GM19043 (cell line): ENCODE measurements around the gene DCAF10.
"Not testable (repeated sequence)": the region's sequence is repeated elsewhere in the genome, so short reads cannot be mapped to it uniquely, and the experiment has no call there.

ENCODE experiments used
- ATAC-seq: cut with Tn5 transposase; IDR thresholded peaks from one replicate; pipeline ENCODE4 v1.9.1; 2021; ENCODE audit warnings: low read depth; ENCODE audit not compliant: unreplicated experiment

DCAF10 gene

DNA sequence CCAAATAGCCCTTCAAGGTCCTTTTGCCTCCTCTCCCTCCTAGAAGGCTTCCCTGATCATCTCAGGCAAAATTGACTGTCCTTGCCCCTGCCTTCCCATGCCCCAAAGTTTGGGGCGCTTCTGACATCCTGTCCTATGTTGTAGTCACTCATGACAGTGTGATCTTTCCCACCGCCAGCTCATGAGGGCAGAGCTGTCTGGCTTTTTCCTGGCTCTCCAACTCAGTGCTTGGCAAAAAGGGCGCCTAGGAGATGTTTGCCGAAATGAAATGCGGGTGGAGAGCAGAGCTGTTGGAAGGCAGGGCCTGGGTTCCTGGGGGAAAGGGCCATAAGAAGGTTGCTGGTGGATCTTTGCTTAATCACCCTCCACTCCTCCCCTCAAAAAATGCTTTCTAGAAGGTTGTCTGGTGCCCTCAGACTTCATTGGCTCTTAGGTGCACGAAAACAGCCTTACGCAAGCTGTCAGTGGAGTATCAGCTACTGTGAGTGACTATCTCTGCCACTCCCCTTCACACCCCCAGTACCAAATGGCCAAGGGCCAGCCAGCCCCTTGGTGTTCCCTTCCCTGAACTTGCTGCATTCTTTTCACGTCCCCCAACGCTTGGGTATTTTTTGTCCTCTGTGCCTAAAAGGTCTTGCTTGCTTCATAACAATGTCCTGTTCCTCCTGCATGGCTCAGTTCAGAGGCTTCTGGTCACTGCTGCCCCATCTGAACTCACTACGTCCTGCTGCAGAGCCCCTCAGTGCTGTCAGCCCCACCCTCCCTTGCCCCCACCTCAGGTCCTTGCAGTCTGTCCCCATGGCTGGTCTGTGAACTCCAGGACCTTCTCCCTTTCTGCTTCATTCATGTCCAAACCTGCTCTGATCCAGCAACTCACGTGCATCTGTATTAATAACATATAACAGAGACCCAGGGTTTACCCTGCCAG, 106.0 kb downstream of the DCAF10 start:
- ATAC-seq: no peak

DNA sequence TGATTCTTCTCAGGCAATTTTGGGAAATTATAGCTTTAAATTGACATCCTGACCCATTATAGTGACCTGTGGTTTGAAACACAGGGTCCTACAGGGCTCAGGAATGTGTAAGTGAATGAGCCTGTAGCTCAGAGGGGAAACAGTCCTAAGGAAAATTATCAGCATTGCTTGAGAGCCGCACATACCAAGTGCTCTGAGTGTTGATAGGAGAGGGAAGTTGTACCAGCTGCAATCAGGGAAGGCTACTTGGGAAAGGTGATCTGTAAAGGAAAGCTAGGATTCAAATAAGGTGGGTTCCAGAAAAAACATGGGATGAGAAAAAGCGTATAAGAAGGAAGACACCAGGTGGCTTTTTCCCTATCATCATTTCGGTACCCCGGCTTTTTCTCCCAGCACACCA, 107.7 kb downstream of the DCAF10 start:
- no peak for ATAC-seq

DNA sequence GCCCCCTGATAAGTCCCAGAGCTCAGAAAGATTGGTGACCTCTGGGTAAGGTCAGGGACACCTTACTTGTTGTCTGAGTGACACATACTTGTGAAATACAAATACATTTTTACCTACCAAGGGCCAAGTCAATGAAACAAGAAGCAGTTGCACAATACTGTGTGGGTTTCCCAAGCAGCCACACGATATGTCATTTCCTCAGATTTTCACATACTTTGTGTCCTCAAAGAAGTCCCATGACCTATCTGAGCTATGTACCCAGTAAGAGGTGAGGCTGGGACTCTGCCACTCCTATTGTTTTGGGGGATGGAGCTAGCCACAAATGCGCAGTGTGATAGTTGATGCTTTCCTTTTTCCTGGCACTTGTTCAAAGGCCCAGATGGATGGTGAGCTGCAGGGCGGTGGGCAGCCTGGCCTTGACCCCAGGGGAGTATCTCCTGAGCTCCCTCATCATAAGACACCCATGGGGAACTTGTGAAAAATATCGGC, 108.1 kb downstream of the DCAF10 start:
- no peak for ATAC-seq

DNA sequence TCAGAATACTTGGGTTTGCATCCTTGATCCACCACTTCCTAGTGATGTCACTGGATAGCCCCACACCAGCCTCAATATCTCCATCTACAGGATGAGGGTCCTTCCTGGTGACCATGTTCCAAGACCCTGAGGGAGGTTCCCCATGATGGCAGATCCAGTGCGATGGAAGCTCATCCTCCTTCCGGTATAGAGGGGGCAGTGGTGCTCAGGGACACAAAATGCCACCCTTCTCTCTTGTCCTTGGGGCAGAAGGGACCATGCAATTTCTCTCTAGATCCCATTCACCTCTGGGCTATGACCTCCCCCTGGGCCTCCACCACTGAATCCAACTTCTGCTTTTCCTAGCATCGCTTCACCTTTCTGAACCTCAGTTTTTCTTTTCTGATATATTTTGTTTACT, 108.7 kb downstream of the DCAF10 start:
- ATAC-seq: no peak

DNA sequence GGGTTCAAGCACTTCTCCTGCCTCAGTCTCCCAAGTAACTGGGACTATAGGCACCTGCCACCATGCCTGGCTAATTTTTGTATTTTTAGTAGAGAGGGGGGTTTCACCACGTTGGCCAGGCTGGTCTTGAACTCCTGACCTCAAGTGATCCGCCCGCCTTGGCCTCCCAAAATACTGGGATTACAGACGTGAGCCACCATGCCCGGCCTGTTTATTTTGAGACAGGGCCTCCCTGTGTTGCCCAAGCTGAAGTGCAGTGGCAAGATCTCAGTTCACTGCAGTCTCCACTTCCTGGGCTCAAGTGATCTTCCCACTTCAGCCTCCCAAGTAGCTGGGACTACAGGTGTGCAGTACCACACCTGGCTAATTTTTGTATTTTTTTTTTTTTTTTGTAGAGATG, 109.2 kb downstream of the DCAF10 start:
- ATAC-seq: not testable (repeated sequence)

DNA sequence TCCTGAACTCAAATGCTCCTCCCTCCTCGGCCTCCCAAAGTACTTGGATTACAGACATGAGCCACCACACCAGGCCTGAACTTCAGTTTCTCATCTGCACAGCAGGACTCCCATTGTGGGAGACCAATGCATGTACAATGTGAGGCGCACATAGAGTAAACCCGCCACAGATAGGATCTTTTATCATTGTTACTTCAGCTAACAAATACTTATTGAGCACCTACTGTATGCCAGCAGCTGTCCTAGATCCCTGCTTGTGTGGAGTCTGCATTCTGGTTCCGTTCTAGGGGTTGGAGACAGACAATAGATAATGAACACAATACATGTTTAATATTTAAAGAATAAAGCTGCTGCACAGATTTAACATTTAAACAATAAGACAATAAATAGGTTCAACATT, 109.7 kb downstream of the DCAF10 start:
- no peak for ATAC-seq

DNA sequence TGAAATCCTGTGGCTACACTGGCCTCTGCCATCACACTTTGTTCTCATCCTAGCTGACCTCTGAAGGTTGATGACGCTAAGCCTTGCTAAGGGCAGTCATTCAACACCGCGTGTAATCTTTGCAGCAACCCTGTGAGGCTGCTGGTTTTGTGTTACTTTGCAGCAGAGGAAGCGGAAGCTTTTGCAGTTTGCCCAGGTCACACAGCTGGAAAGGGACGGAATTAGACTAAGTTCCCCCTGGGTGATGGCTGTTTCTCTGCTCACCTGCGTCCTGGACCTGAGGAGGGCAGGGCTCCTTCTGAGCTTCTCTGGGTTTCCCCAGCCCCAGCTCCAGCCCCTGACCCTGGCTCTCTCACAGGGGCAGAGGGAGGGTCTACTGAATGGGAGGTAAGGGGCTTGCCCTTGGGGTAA, 110.7 kb downstream of the DCAF10 start:
- ATAC-seq: no peak

DNA sequence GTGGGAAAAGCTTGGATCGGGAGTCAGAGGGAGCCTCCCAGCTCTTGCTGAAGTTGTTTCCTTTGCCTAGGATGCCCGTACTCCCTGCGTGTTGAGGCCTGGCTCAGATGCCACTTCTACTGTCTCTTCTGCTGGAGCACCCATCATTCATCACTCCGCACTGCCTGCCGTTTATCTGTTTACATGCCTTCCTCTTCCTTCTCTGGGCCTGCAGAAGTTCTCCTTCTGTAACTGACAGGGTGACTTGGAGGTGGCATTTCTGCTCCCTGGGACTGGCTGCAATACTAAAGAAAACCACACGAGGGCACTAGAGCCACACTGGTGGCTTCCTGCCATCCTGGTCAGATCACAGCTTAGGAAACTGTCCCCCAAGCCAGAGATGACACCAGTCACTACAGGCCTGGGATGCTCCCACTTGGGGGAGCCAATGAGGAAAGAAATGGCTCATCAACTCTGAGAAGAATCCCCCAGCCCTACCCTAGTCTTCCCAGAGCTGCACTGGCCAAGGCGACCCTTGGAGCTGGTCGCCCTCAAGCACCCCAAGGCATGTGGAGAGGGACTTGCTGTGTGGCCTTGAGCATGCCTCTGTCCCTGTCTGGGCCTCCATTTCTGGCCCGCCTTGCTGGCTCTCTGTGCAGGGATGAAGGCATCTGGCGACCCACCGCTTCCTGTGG, 113.0 kb downstream of the DCAF10 start:
- peak; percentile 64 for ATAC-seq

DNA sequence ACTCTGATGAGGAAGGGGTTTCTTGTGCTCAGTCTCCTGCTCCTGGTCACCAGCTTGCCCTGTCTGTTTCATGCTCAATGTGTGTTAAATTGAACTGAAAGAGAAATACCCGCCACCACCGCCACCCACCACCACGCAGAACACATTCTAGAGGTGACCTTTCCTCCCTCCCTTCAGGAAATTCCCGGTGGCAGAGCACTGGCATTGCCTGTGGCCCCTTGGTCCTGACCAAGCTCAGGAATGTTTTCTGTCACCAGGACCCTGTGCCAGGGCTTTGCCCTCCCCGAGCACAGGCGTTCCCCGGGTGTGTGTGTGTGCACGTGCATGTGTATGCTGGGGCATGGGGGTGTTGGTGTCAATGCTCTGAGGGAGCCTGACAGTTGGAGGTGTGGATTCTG, 113.6 kb downstream of the DCAF10 start:
- ATAC-seq: no peak

DNA sequence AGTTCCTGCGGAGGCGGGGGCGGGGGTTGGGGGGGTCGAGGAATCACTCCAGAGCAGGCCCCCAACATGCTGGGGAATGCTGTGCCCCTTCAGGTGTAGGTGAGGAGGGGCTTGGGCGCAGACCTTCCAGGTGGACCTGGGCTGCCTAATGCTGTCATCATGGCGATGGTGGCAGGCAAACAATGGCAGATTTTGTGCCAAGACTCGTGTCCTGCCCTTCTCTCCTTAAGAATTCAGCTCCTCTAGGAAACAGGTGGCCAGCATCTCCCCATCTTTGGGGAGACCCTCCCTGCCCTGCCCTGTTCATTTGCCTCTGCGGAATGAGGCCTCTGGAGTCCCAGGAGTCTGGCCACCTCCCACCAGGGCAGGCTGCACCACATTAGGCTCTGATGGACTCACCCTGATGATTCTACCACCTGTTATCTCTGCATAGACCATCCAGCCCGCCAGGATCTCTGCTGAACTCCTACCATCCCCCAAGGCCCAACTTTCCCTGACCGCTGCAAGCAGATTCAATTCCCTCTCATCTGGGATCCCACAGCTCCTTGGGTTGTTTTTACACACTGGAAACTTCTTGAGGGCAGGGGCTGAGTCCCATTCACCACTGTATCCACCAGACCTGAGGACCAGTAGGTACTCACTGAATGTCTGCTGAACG, 114.2 kb downstream of the DCAF10 start:
- ATAC-seq: no peak

DNA sequence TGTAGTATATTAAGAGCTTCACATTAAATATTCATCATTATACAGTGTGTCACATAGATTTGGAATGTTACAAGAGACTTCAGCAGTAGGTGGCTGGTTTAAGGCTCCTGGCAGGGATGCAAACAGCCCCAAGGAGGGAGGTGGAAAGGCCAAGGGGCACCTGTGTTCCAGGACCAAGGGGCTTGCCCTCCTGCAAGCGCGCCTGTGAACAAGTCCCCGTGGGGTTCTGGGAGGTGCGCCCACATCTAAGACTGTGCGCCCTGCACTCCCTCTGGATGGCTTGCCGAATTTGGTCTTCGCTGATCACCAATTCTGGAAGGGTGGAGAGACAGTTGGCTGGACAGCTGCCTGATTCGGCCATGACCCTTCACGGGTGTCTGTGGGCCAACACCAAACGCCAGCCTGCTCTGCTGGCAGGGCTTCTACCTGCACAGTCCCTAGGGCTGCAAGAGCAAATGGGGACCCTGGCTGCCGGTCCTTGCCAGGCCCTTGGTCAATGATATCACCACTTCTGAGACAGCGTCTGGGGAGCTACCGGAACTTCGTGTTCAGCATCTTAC, 115.4 kb downstream of the DCAF10 start:
- ATAC-seq: no peak

DNA sequence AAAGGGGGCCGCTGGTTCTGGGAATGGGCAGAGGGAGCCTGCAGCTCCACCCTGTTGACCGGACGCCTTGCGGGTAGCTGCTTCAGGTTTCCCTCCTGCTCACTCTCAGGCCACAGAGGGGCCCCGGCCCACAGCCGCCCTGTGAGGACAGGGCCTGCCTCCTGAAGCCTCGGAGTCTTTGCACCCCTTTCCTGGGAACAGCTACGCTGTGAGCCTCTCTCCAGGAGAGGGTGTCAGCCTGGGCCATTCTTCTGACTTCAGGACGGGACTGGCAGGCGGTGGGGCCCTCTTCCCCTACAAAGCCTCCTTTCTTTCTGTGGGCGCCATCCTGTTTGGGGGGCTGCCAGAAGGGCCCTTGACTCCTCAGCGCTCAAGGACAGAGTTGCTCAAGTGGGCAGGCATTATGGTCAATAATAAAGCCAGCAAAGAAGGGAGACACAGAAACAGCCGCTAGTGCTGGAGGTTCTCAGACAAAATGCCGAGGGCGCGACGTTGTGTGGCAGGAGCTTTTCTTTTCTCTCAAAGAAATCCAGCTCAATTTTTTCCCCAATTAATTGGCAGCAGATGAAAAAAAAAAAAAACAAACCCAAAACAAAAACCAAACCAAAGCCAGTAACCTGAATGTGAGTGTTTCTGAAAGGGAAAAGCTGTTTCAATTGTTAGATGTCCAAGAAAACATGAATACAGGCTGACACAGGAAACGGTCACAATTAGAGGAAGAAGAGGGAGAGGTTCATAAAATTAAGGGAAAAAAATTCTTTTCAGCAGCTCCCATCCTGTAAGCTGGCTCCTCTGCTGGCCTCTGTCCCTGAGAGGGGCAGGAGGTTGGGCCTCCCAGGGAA, 116.1 kb downstream of the DCAF10 start:
- no peak for ATAC-seq
